SK-N-SH (cell line): ENCODE results near the gene DBR1. TPM values are rescaled to one million over a fixed set of nuclear protein-coding genes. Genes with fewer than 3 reads are reported as not detected.

Experiments
- CTCF ChIA-PET: fragments of 300-600, 350-600 bp; formaldehyde crosslinking; extraction: SDS; loops from one replicate; lab custom pipeline; 2021; lab: Yijun Ruan, JAX
- POLR2A ChIA-PET: fragments of 350-600 bp; sonication (Branson Sonifier 250); formaldehyde crosslinking; extraction: SDS; loops from one replicate; lab custom pipeline; 2020; ENCODE audit warnings: antibody characterized with exemption, inconsistent platforms; lab: Yijun Ruan, JAX
- DNase-seq: peaks from one replicate; pipeline ENCODE4 v3.0.0; 2012
- H2AFZ ChIP-seq: fragments of 200-600 bp; sonication (generic); 2 replicates; pipeline ENCODE4 v1.8.1; 2016; ENCODE audit warnings: antibody characterized with exemption, mild to moderate bottlenecking, low read depth
- H3F3A ChIP-seq: fragments of 200-600 bp; sonication (generic); replicated peaks from 2 replicates; pipeline ENCODE3; 2016; ENCODE audit warnings: antibody characterized with exemption, mild to moderate bottlenecking; ENCODE audit not compliant: insufficient read depth
- H3K27ac ChIP-seq, 2 experiments: fragments of 200-500 bp in 1 of 2; fragments of 200-600 bp in 1 of 2; sonication (Bioruptor generic) in 1 of 2; sonication (generic), shearing (Covaris generic) in 1 of 2; 2 replicates each; pipeline versions ENCODE4 v1.5.1 to v1.6.1; 2014 to 2016; ENCODE audit warnings: low read depth in 2 of 2, inconsistent platforms in 1 of 2, low read length in 1 of 2, mild to moderate bottlenecking in 1 of 2, mixed read lengths in 1 of 2
- H3K27me3 ChIP-seq: fragments of 200-600 bp; sonication (generic), shearing (Covaris generic); 2 replicates; pipeline ENCODE4 v1.6.1; 2016; ENCODE audit warnings: mixed run types; ENCODE audit not compliant: insufficient read depth
- H3K36me3 ChIP-seq, 2 experiments: fragments of 200-500 bp in 1 of 2; fragments of 200-600 bp in 1 of 2; sonication (Bioruptor generic) in 1 of 2; sonication (generic) in 1 of 2; replicated peaks in 1 of 2; 2 replicates each; pipeline versions ENCODE3 to v1.5.1; 2014 to 2016; ENCODE audit warnings: low read length in 1 of 2, mild to moderate bottlenecking in 1 of 2; ENCODE audit not compliant: insufficient read depth in 2 of 2, control insufficient read depth in 1 of 2
- H3K4me1 ChIP-seq, 2 experiments: fragments of 200-500 bp in 1 of 2; fragments of 200-600 bp in 1 of 2; sonication (Bioruptor generic) in 1 of 2; sonication (generic), shearing (Covaris generic) in 1 of 2; 2 replicates each; pipeline versions ENCODE4 v1.5.1 to v1.6.1; 2014 to 2016; ENCODE audit warnings: low read depth in 1 of 2, low read length in 1 of 2, mixed run types in 1 of 2; ENCODE audit not compliant: insufficient read depth in 2 of 2, control insufficient read depth in 1 of 2
- H3K4me2 ChIP-seq: fragments of 200-600 bp; sonication (generic), shearing (Covaris generic); 2 replicates; pipeline ENCODE4 v1.6.1; 2017; ENCODE audit warnings: mixed run types
- H3K4me3 ChIP-seq, 2 experiments: fragments of 200-500 bp in 1 of 2; fragments of 200-600 bp in 1 of 2; sonication (Bioruptor generic) in 1 of 2; sonication (generic), shearing (Covaris generic) in 1 of 2; 2 replicates each; pipeline versions ENCODE4 v1.5.1 to v1.8.1; 2014 to 2016; ENCODE audit warnings: low read depth in 2 of 2, inconsistent platforms in 1 of 2, low read length in 1 of 2, mild to moderate bottlenecking in 1 of 2, mixed read lengths in 1 of 2, moderate library complexity in 1 of 2
- H3K79me2 ChIP-seq: fragments of 200-600 bp; sonication (generic); 2 replicates; pipeline ENCODE4 v1.8.1; 2017; ENCODE audit warnings: mild to moderate bottlenecking; ENCODE audit not compliant: insufficient read depth
- H3K9ac ChIP-seq: fragments of 200-600 bp; sonication (generic); 2 replicates; pipeline ENCODE4 v1.6.1; 2017; ENCODE audit warnings: mixed run types
- H3K9me2 ChIP-seq: fragments of 200-600 bp; sonication (generic); 2 replicates; pipeline ENCODE4 v1.6.1; 2017; ENCODE audit warnings: mixed run types
- H3K9me3 ChIP-seq: fragments of 200-600 bp; sonication (generic); 2 replicates; pipeline ENCODE4 v1.6.1; 2017; ENCODE audit warnings: mixed run types, mild to moderate bottlenecking, moderate library complexity
- H4K20me1 ChIP-seq: fragments of 200-600 bp; sonication (generic); 2 replicates; pipeline ENCODE4 v1.6.1; 2017; ENCODE audit warnings: mild to moderate bottlenecking, mixed run types; ENCODE audit not compliant: insufficient read depth
- ELF1 ChIP-seq: IDR thresholded peaks from 2 replicates; pipeline ENCODE4 v1.4.0; 2012
- EP300 ChIP-seq, 2 experiments: IDR thresholded peaks; 2 replicates each; pipeline versions ENCODE4 v1.4.0 to v1.6.1; 2012; ENCODE audit warnings: borderline replicate concordance in 1 of 2, low read depth in 1 of 2, low read length in 1 of 2
- EZH2phosphoT487 ChIP-seq: fragments of 200-600 bp; sonication (generic); IDR thresholded peaks from 2 replicates; pipeline ENCODE4 v1.6.1; 2017; ENCODE audit warnings: low read depth, mixed run types, mild to moderate bottlenecking, antibody characterized with exemption, moderate library complexity, borderline replicate concordance
- FOSL2 ChIP-seq: IDR thresholded peaks from 2 replicates; pipeline ENCODE4 v1.4.0; 2012; ENCODE audit warnings: low read depth, mild to moderate bottlenecking, moderate library complexity, borderline replicate concordance
- FOXJ3 ChIP-seq: sonication (generic); formaldehyde crosslinking; IDR thresholded peaks from 2 replicates; pipeline ENCODE4 v1.5.1; 2020; ENCODE audit warnings: mild to moderate bottlenecking, missing genetic modification reagents
- GABPA ChIP-seq: IDR thresholded peaks from 2 replicates; pipeline ENCODE4 v1.4.0; 2012; ENCODE audit warnings: low read depth, mild to moderate bottlenecking
- GATA2 ChIP-seq: sonication (generic); formaldehyde crosslinking; IDR thresholded peaks from 2 replicates; pipeline ENCODE4 v1.5.0; 2020; ENCODE audit warnings: mild to moderate bottlenecking, missing genetic modification reagents
- JUND ChIP-seq: IDR thresholded peaks from 2 replicates; pipeline ENCODE4 v1.4.0; 2012
- MEF2A ChIP-seq: IDR thresholded peaks from 2 replicates; pipeline ENCODE4 v1.4.0; 2012; ENCODE audit warnings: low read depth, borderline replicate concordance
- NRF1 ChIP-seq: IDR thresholded peaks from 2 replicates; pipeline ENCODE4 v1.6.1; 2012; ENCODE audit warnings: low read depth, mild to moderate bottlenecking, low read length
- POLR2AphosphoS5 ChIP-seq: IDR thresholded peaks from 2 replicates; pipeline ENCODE4 v1.6.1; 2012; ENCODE audit warnings: low read depth, low read length
- RXRA ChIP-seq: IDR thresholded peaks from 2 replicates; pipeline ENCODE4 v1.4.0; 2012; ENCODE audit warnings: low read depth, mild to moderate bottlenecking, borderline replicate concordance
- SIN3A ChIP-seq: IDR thresholded peaks from 2 replicates; pipeline ENCODE4 v1.6.1; 2012; ENCODE audit warnings: low read depth, mild to moderate bottlenecking, low read length, moderate library complexity, borderline replicate concordance
- SMC3 ChIP-seq: IDR thresholded peaks from 2 replicates; pipeline ENCODE4 v1.6.1; 2012; ENCODE audit warnings: low read depth, low read length, improper control_type of control experiment
- TCF12 ChIP-seq: IDR thresholded peaks from 2 replicates; pipeline ENCODE4 v1.4.0; 2012
- YY1 ChIP-seq: IDR thresholded peaks from 2 replicates; pipeline ENCODE4 v1.4.0; 2012; ENCODE audit warnings: low read depth, mild to moderate bottlenecking
- WGBS: methylation state at CpG from one replicate; pipeline ENCODE4 v1.1.6; 2017; ENCODE audit warnings: low lambda C conversion rate; 5-methylcytosine and 5-hydroxymethylcytosine counted together
- polyA plus RNA-seq, 3 experiments: library from polyadenylated mRNA; depleted of rRNA; stranded (reverse); fragments of >200 nt; gene quantifications; 2 replicates each; pipeline ENCODE4 v1.2.3, GENCODE V29; 2012
- TF ChIP-seq, protein P1 (sequence below): IDR thresholded peaks from 2 replicates; pipeline ENCODE4 v1.4.0; 2012; ENCODE audit warnings: low read depth
- TF ChIP-seq, protein P2 (sequence below): fragments of 150-350 bp; IDR thresholded peaks from 2 replicates; pipeline ENCODE4 v1.6.1; 2017; ENCODE audit warnings: antibody characterized with exemption, low read length, low read depth, borderline replicate concordance
- TF ChIP-seq, protein P3 (sequence below): IDR thresholded peaks from 2 replicates; pipeline ENCODE4 v1.4.0; 2012; ENCODE audit warnings: low read depth, borderline replicate concordance
- TF ChIP-seq, protein P4 (sequence below): IDR thresholded peaks from 2 replicates; pipeline ENCODE4; 2012
- TF ChIP-seq, protein P5 (sequence below): fragments of 150-350 bp; IDR thresholded peaks from 2 replicates; pipeline ENCODE4 v1.6.1; 2016; ENCODE audit warnings: mild to moderate bottlenecking, low read depth, low read length

DBR1 gene
- polyA plus RNA-seq, 1 of the 3 experiments (the other 2 are of a cell fraction): 9.2 TPM

DNA sequence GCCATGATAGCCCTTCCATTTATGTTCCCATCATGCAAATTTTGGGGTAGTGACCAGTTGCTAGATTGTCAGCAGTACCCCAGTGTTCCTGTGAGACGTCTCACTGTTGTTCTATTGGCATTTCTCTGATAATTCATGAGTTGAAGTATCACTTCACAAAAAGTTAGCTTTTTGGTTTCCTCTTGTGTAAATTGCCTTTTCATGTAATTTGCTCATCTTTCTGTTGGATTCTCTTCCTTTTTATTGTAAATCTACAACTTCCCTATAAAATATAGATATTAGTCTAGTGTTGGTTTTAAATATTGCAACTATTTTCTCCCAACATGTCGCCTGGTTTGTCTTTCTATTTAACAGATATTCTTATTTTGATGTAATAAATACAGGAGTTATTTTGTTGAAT, 35.0 kb downstream of the DBR1 start (continued):
- TF ChIP-seq NRF1 (no peak), YY1 (no peak), ELF1 (no peak), POLR2AphosphoS5 (no peak), TCF12 (no peak), SMC3 (no peak)

DNA sequence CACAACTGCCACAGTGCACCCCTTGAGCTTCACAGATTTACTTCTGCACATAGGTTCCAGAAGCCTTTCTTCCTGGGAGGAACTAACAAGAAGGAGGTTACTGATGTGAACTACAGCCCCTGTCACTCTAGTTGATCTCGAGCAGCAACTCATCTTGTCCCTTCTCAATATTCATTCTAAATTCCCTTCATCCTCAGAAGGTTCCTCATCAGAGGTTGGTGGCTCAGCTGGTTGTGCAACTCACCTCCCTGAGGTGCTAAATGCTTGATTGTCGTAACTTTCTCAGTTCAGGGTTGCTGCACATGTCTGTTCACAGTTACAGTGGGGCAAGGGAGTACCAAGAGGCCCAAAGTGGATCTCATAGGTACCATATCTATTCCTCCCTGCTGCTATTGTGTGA, 36.9 kb downstream of the DBR1 start:
- TF ChIP-seq RXRA: no peak
- TF ChIP-seq FOSL2: no peak
- TF ChIP-seq, protein P1, sequence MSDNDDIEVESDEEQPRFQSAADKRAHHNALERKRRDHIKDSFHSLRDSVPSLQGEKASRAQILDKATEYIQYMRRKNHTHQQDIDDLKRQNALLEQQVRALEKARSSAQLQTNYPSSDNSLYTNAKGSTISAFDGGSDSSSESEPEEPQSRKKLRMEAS: no peak
- no peak for TF ChIP-seq FOXJ3 (CRISPR knock-in tag)
- no peak for TF ChIP-seq SIN3A
- no peak for TF ChIP-seq MEF2A
- ChIA-PET POLR2A (no interaction called here), CTCF (no interaction called here)
- no peak overlapping the region for H3K27ac ChIP-seq
- no peak overlapping the region for H3K9ac ChIP-seq
- 29% methylated on average over 2 of the region's 2 CpGs for WGBS
- H3K36me3 ChIP-seq: no peaks in the 10 kb centered on the region
- no peak overlapping the region for H3K4me3 ChIP-seq
- DNase-seq: no peak
- no peaks in the 10 kb centered on the region; a peak in 1 of 4 replicates for H3K4me1 ChIP-seq
- no peak overlapping the region for H2AFZ ChIP-seq
- H3K9me2 ChIP-seq: no peaks in the 10 kb centered on the region
- no peaks in the 10 kb centered on the region for H3F3A ChIP-seq
- H4K20me1 ChIP-seq: no peaks in the 10 kb centered on the region
- H3K9me3 ChIP-seq: no peaks in the 10 kb centered on the region
- no peaks in the 10 kb centered on the region for H3K27me3 ChIP-seq
- H3K79me2 ChIP-seq: no peaks in the 10 kb centered on the region
- no peak overlapping the region for H3K4me2 ChIP-seq

GRCh38 chr3:138136201-138136600, 38.5 kb downstream of the DBR1 start:
- no peaks in the 10 kb centered on the region for H3K79me2 ChIP-seq
- H4K20me1 ChIP-seq: no peaks in the 10 kb centered on the region
- H3K27me3 ChIP-seq: no peaks in the 10 kb centered on the region
- H3K4me2 ChIP-seq: no peak overlapping the region
- POLR2A ChIA-PET: no interaction called here
- no peaks in the 10 kb centered on the region for H3K9me2 ChIP-seq
- 81% methylated on average over 3 of the region's 3 CpGs for WGBS
- DNase-seq: no peak
- no peaks in the 10 kb centered on the region for H3K9me3 ChIP-seq
- H3F3A ChIP-seq: no peaks in the 10 kb centered on the region
- H3K9ac ChIP-seq: no peak overlapping the region
- no peak overlapping the region for H3K27ac ChIP-seq
- no peaks in the 10 kb centered on the region for H3K36me3 ChIP-seq
- H3K4me3 ChIP-seq: no peak overlapping the region
- CTCF ChIA-PET: no interaction called here
- TF ChIP-seq, protein P1: no peak
- TF ChIP-seq JUND (no peak), GABPA (no peak), SMC3 (no peak), MEF2A (no peak), EP300 (IDR thresholded peaks at IDR 0.05; ENCODE audit: borderline replicate concordance in 1 of 2, low read depth in 1 of 2, low read length in 1 of 2) (no peak), GATA2 (CRISPR knock-in tag) (no peak), EZH2phosphoT487 (no peak), TCF12 (no peak), POLR2AphosphoS5 (no peak), ELF1 (no peak)
- TF ChIP-seq, protein P2, sequence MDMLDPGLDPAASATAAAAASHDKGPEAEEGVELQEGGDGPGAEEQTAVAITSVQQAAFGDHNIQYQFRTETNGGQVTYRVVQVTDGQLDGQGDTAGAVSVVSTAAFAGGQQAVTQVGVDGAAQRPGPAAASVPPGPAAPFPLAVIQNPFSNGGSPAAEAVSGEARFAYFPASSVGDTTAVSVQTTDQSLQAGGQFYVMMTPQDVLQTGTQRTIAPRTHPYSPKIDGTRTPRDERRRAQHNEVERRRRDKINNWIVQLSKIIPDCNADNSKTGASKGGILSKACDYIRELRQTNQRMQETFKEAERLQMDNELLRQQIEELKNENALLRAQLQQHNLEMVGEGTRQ: no peak
- TF ChIP-seq, protein P3, sequence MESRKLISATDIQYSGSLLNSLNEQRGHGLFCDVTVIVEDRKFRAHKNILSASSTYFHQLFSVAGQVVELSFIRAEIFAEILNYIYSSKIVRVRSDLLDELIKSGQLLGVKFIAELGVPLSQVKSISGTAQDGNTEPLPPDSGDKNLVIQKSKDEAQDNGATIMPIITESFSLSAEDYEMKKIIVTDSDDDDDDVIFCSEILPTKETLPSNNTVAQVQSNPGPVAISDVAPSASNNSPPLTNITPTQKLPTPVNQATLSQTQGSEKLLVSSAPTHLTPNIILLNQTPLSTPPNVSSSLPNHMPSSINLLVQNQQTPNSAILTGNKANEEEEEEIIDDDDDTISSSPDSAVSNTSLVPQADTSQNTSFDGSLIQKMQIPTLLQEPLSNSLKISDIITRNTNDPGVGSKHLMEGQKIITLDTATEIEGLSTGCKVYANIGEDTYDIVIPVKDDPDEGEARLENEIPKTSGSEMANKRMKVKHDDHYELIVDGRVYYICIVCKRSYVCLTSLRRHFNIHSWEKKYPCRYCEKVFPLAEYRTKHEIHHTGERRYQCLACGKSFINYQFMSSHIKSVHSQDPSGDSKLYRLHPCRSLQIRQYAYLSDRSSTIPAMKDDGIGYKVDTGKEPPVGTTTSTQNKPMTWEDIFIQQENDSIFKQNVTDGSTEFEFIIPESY: no peak
- TF ChIP-seq, protein P4, sequence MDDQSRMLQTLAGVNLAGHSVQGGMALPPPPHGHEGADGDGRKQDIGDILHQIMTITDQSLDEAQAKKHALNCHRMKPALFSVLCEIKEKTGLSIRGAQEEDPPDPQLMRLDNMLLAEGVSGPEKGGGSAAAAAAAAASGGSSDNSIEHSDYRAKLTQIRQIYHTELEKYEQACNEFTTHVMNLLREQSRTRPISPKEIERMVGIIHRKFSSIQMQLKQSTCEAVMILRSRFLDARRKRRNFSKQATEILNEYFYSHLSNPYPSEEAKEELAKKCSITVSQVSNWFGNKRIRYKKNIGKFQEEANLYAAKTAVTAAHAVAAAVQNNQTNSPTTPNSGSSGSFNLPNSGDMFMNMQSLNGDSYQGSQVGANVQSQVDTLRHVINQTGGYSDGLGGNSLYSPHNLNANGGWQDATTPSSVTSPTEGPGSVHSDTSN: no peak
- TF ChIP-seq, protein P5, sequence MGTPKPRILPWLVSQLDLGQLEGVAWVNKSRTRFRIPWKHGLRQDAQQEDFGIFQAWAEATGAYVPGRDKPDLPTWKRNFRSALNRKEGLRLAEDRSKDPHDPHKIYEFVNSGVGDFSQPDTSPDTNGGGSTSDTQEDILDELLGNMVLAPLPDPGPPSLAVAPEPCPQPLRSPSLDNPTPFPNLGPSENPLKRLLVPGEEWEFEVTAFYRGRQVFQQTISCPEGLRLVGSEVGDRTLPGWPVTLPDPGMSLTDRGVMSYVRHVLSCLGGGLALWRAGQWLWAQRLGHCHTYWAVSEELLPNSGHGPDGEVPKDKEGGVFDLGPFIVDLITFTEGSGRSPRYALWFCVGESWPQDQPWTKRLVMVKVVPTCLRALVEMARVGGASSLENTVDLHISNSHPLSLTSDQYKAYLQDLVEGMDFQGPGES: no peak
- no peaks in the 10 kb centered on the region; a peak in 1 of 4 replicates for H3K4me1 ChIP-seq
- H2AFZ ChIP-seq: no peak overlapping the region
